ENCODE results near the gene ATP6V1G2. TPM values are rescaled to one million over a fixed set of nuclear protein-coding genes. Genes with fewer than 3 reads are reported as not detected.

Gene ATP6V1G2
- polyA plus RNA-seq, 3 donors: 0.41 TPM; not detected in 2

GRCh38 chr6:31585491-31585890 lies 39.1 kb upstream of the ATP6V1G2 start:
- Histone ChIP-seq H3K27me3 (ENCODE audit: control insufficient read depth in 2 of 2, insufficient read depth in 2 of 2, low read length in 2 of 2) (no peaks in the 10 kb centered on the region), H3K36me3 (replicated peaks in 1 of 2; ENCODE audit: control insufficient read depth in 1 of 2, insufficient read depth in 2 of 2, low read length in 2 of 2) (peaks cover 12 to 17% of the 10 kb centered on the region in 2 donors), H3K4me1 (ENCODE audit: control insufficient read depth in 1 of 2, insufficient read depth in 2 of 2, low read length in 2 of 2) (peaks cover 77 to 92% of the 10 kb centered on the region in 2 donors), H4K20me1 (ENCODE audit: insufficient read depth, low read length) (peaks cover 24% of the 10 kb centered on the region), H3K4me3 (replicated peaks in 1 of 3; ENCODE audit: low read depth in 2 of 3, low read length in 3 of 3) (peak overlapping the region in 1 of 3 experiments; percentile 98), H3K27ac (ENCODE audit: low read depth in 1 of 2, low read length in 2 of 2) (peak overlapping the region; percentile 80 to 85), H2AFZ (ENCODE audit: insufficient read depth, low read depth, low read length, poor library complexity, severe bottlenecking) (peak overlapping the region; percentile 9), H3K9ac (ENCODE audit: insufficient read depth, low read length, poor library complexity, severe bottlenecking) (no peak overlapping the region), H3K4me2 (replicated peaks; ENCODE audit: extremely low read depth, low read length, poor library complexity, severe bottlenecking) (peak overlapping the region; percentile 99), H3K79me2 (ENCODE audit: insufficient read depth, low read length) (peaks cover 78% of the 10 kb centered on the region), H3K9me3 (replicated peaks in 1 of 2; ENCODE audit: control insufficient read depth in 1 of 2, insufficient read depth in 1 of 2, low read length in 2 of 2) (no peaks in the 10 kb centered on the region)
- TF ChIP-seq CTCF (IDR thresholded peaks at IDR 0.05): peak; percentile 60
- H3K4me1 Mint-ChIP-seq: peaks cover 85% of the 10 kb centered on the region
- intact Hi-C loops (cut with micrococcal nuclease): no loop called here
- WGBS (ENCODE audit: insufficient coverage): 34% methylated on average over 2 of the region's 2 CpGs
- H3K4me3 Mint-ChIP-seq: peak overlapping the region; percentile 97 to 98
- peak overlapping the region; percentile 84 to 97 (median 95) for H3K27ac Mint-ChIP-seq
- H3K36me3 Mint-ChIP-seq: peaks cover 25 to 29% of the 10 kb centered on the region in 2 donors
- peaks cover 0 to 5% (median 0%) of the 10 kb centered on the region in 7 donors for H3K9me3 Mint-ChIP-seq
- peaks cover 0 to 5% (median 3%) of the 10 kb centered on the region in 3 donors for H3K27me3 Mint-ChIP-seq (ENCODE audit: low read depth in 3 of 3)
- peak in 2 of 3 donors; percentile 35 to 50 for DNase-seq

- peak within 1 kb of the TSS; percentile 71 for H3K9ac ChIP-seq (ENCODE audit: insufficient read depth, low read length, poor library complexity, severe bottlenecking)
- DNase-seq: peak in 1 of 3 donors; percentile 32
- 22% methylated on average over 1 of the region's 3 CpGs for WGBS (ENCODE audit: insufficient coverage)
- no peaks in the 10 kb centered on the region for H3K27me3 ChIP-seq (ENCODE audit: control insufficient read depth in 2 of 2, insufficient read depth in 2 of 2, low read length in 2 of 2)
- TF ChIP-seq CTCF (IDR thresholded peaks at IDR 0.05): no peak
- Mint-ChIP-seq H3K4me3 (peak within 1 kb of the TSS; percentile 95 to 99), H3K27me3 (ENCODE audit: low read depth in 3 of 3) (peaks cover 0 to 4% (median 1%) of the 10 kb centered on the region in 3 donors), H3K4me1 (peaks cover 87% of the 10 kb centered on the region), H3K9me3 (peaks cover 0 to 5% (median 0%) of the 10 kb centered on the region in 7 donors), H3K27ac (peak within 1 kb of the TSS; percentile 86 to 96 (median 92)), H3K36me3 (peaks cover 19 to 25% of the 10 kb centered on the region in 2 donors)
- intact Hi-C loops (cut with micrococcal nuclease): no loop called here
- H4K20me1 ChIP-seq (ENCODE audit: insufficient read depth, low read length): peaks cover 22% of the 10 kb centered on the region
- peaks cover 78 to 94% of the 10 kb centered on the region in 2 donors for H3K4me1 ChIP-seq (ENCODE audit: control insufficient read depth in 1 of 2, insufficient read depth in 2 of 2, low read length in 2 of 2)
- peak within 1 kb of the TSS; percentile 66 to 75 for H3K27ac ChIP-seq (ENCODE audit: low read depth in 1 of 2, low read length in 2 of 2)
- peak within 1 kb of the TSS; percentile 83 to 94 (median 84) for H3K4me3 ChIP-seq (replicated peaks in 1 of 3; ENCODE audit: low read depth in 2 of 3, low read length in 3 of 3)
- H3K36me3 ChIP-seq (replicated peaks in 1 of 2; ENCODE audit: control insufficient read depth in 1 of 2, insufficient read depth in 2 of 2, low read length in 2 of 2): peaks cover 13 to 18% of the 10 kb centered on the region in 2 donors
- H3K79me2 ChIP-seq (ENCODE audit: insufficient read depth, low read length): peaks cover 61% of the 10 kb centered on the region
- peak within 1 kb of the TSS; percentile 88 for H2AFZ ChIP-seq (ENCODE audit: insufficient read depth, low read depth, low read length, poor library complexity, severe bottlenecking)
- no peaks in the 10 kb centered on the region for H3K9me3 ChIP-seq (replicated peaks in 1 of 2; ENCODE audit: control insufficient read depth in 1 of 2, insufficient read depth in 1 of 2, low read length in 2 of 2)
- peak within 1 kb of the TSS; percentile 98 for H3K4me2 ChIP-seq (replicated peaks; ENCODE audit: extremely low read depth, low read length, poor library complexity, severe bottlenecking)
These were observed 35.8 kb upstream of the ATP6V1G2 start, which contains the start of gene LTB for GRCh38 chr6:31582230-31582643. LTB (minus strand) TSS chr6:31582424; CDS start chr6:31582417, 7 bp downstream.
